Upper lobe of left lung (tissue), 6 donors: ENCODE results near the gene DOCK11. TPM values are rescaled to one million over a fixed set of nuclear protein-coding genes. Genes with fewer than 3 reads are reported as not detected.
A peak's percentile ranks its signal among the peaks of the same experiment; 100 is the strongest.

Source experiments
- ATAC-seq, 2 donors: fragments of 200-7000 bp; cut with Tn5 transposase; one replicate each; pipeline ENCODE4 v1.9.1; 2022; ENCODE audit warnings: mild to moderate bottlenecking in 2 of 2, moderate library complexity in 2 of 2; ENCODE audit not compliant: low FRiP score in 2 of 2
- DNase-seq, 2 donors: peaks; one replicate each; pipeline ENCODE4 v3.0.0-alpha.2; 2019 to 2020
- H3K27ac ChIP-seq, 4 donors: fragments of 200-600 bp; sonication (generic); one replicate each; pipeline ENCODE4 v1.5.1; 2016 to 2019
- H3K27me3 ChIP-seq, 4 donors: fragments of 200-600 bp; sonication (generic); one replicate each; pipeline ENCODE4 v1.5.1; 2017 to 2019
- H3K36me3 ChIP-seq, 4 donors: fragments of 200-600 bp; sonication (generic); one replicate each; pipeline ENCODE4 v1.5.1; 2016 to 2019
- H3K4me1 ChIP-seq, 4 donors: fragments of 200-600 bp; sonication (generic); one replicate each; pipeline ENCODE4 v1.5.1; 2018 to 2019
- H3K4me3 ChIP-seq, 4 donors: fragments of 200-600 bp; sonication (generic); one replicate each; pipeline ENCODE4 v1.5.1; 2017 to 2019; ENCODE audit warnings: mild to moderate bottlenecking in 2 of 4, moderate library complexity in 1 of 4
- H3K9me3 ChIP-seq, 4 donors: fragments of 200-600 bp; sonication (generic); one replicate each; pipeline ENCODE4 v1.5.1; 2018 to 2019
- CTCF ChIP-seq, 6 experiments: fragments of 450-650 bp in 4 of 6; fragments of 200-600 bp in 2 of 6; sonication (generic) in 2 of 6; IDR thresholded peaks; one replicate each; pipeline ENCODE4 v1.5.1; 2016 to 2019; ENCODE audit warnings: antibody characterized with exemption in 6 of 6
- EP300 ChIP-seq, 4 donors: sonication (generic); formaldehyde crosslinking; IDR thresholded peaks; one replicate each; pipeline ENCODE4 v1.5.1; 2017; ENCODE audit warnings: antibody characterized with exemption in 4 of 4, control low read depth in 2 of 4
- POLR2A ChIP-seq, 4 donors: fragments of 450-650 bp; IDR thresholded peaks; one replicate each; pipeline ENCODE4 v1.5.1; 2016 to 2017; ENCODE audit warnings: antibody characterized with exemption in 4 of 4, mild to moderate bottlenecking in 2 of 4
- POLR2AphosphoS5 ChIP-seq, 2 donors: sonication (generic); formaldehyde crosslinking; IDR thresholded peaks; one replicate each; pipeline ENCODE4 v1.5.1; 2017; ENCODE audit warnings: antibody characterized with exemption in 2 of 2
- WGBS, 2 donors: methylation state at CpG; one replicate each; pipeline ENCODE4 v1.1.5; 2017 to 2018; 5-methylcytosine and 5-hydroxymethylcytosine counted together
- total RNA-seq, 6 donors: library from RNA; depleted of rRNA in 4 of 6; stranded (reverse); fragments of >200 nt in 4 of 6; gene quantifications; one replicate each; pipeline versions ENCODE4 v1.1.0 to v1.2.1, GENCODE V29; 2016 to 2021
- donor health status: DM: no; HTN: no; CAD: no; lungs with moderate emphysema.
- donor health status: DM: no; HTN: yes; CAD: no; lungs with severe emphysema.

DOCK11 gene
- total RNA-seq, 6 donors from 2014 or later, result 20.6 to 51.6 (median 42.1) TPM

GRCh38 chrX:118717678-118718391, 222.2 kb downstream of the DOCK11 start:
- TF ChIP-seq POLR2AphosphoS5 (IDR thresholded peaks at IDR 0.05) (no peak), EP300 (IDR thresholded peaks at IDR 0.05) (peak in 1 of 4 donors; percentile 6)
- DNase-seq (no peak), ATAC-seq (peak in 1 of 2 donors; percentile 90)
- Histone ChIP-seq H3K27me3 (no peaks in the 10 kb centered on the region), H3K4me1 (no peaks in the 10 kb centered on the region), H3K9me3 (no peaks in the 10 kb centered on the region), H3K36me3 (no peaks in the 10 kb centered on the region), H3K4me3 (no peak overlapping the region), H3K27ac (peak overlapping the region; percentile 48 to 79 (median 74))
- 78 to 79% methylated on average over 13 of the region's 13 CpGs for WGBS, 2 donors

GRCh38 chrX:118718737-118719136, 223.1 kb downstream of the DOCK11 start:
- Histone ChIP-seq H3K9me3 (no peaks in the 10 kb centered on the region), H3K4me1 (no peaks in the 10 kb centered on the region), H3K4me3 (no peak overlapping the region), H3K27ac (peak overlapping the region; percentile 48 to 79 (median 74)), H3K27me3 (no peaks in the 10 kb centered on the region), H3K36me3 (no peaks in the 10 kb centered on the region)
- TF ChIP-seq EP300 (IDR thresholded peaks at IDR 0.05), result no peak
- TF ChIP-seq POLR2AphosphoS5 (IDR thresholded peaks at IDR 0.05), result peak in 1 of 2 donors; percentile 42
- peak; percentile 53 to 83 for ATAC-seq
- DNase-seq, result no peak
- WGBS, 2 donors, result 46 to 69% methylated on average over 1 to 2 of the region's 2 CpGs

- WGBS, 2 donors, result 78 to 90% methylated on average over 2 to 3 of the region's 3 CpGs
These were observed 224.6 kb downstream of the DOCK11 start for GRCh38 chrX:118720058-118720707.

GRCh38 chrX:118723376-118723775, 227.8 kb downstream of the DOCK11 start:
- Histone ChIP-seq H3K4me3 (no peak overlapping the region), H3K36me3 (no peaks in the 10 kb centered on the region), H3K9me3 (no peaks in the 10 kb centered on the region), H3K27ac (no peak overlapping the region), H3K27me3 (no peaks in the 10 kb centered on the region), H3K4me1 (peaks cover 10 to 18% (median 15%) of the 10 kb centered on the region in 4 donors)
- WGBS, 2 donors, result 63 to 65% methylated on average over 3 of the region's 3 CpGs
- TF ChIP-seq POLR2AphosphoS5 (IDR thresholded peaks at IDR 0.05), result no peak
- TF ChIP-seq EP300 (IDR thresholded peaks at IDR 0.05), result no peak
- TF ChIP-seq POLR2A (IDR thresholded peaks at IDR 0.05), result no peak
- no peak for TF ChIP-seq CTCF (IDR thresholded peaks at IDR 0.05)
- ATAC-seq (no peak), DNase-seq (no peak)

More at GRCh38 chrX:118720058-118720707, 224.6 kb downstream of the DOCK11 start:
- Histone ChIP-seq H3K4me3 (no peak overlapping the region), H3K27me3 (no peaks in the 10 kb centered on the region), H3K9me3 (no peaks in the 10 kb centered on the region), H3K36me3 (no peaks in the 10 kb centered on the region), H3K27ac (no peak overlapping the region), H3K4me1 (peaks cover 0 to 7% (median under 1%) of the 10 kb centered on the region in 4 donors)
- ATAC-seq, result no peak
- DNase-seq, result no peak
- TF ChIP-seq POLR2AphosphoS5 (IDR thresholded peaks at IDR 0.05), result no peak
- no peak for TF ChIP-seq CTCF (IDR thresholded peaks at IDR 0.05)
- no peak for TF ChIP-seq POLR2A (IDR thresholded peaks at IDR 0.05)
- TF ChIP-seq EP300 (IDR thresholded peaks at IDR 0.05), result no peak

GRCh38 chrX:118724365-118724764, 228.8 kb downstream of the DOCK11 start:
- Histone ChIP-seq H3K9me3 (no peaks in the 10 kb centered on the region), H3K27me3 (no peaks in the 10 kb centered on the region), H3K27ac (peak overlapping the region in 2 of 4 donors; percentile 40 to 84), H3K4me3 (no peak overlapping the region), H3K4me1 (peaks cover 10 to 18% (median 15%) of the 10 kb centered on the region in 4 donors), H3K36me3 (no peaks in the 10 kb centered on the region)
- ATAC-seq (no peak), DNase-seq (no peak)
- TF ChIP-seq EP300 (IDR thresholded peaks at IDR 0.05) (no peak), POLR2AphosphoS5 (IDR thresholded peaks at IDR 0.05) (no peak), CTCF (IDR thresholded peaks at IDR 0.05) (no peak), POLR2A (IDR thresholded peaks at IDR 0.05) (no peak)
- 84 to 90% methylated on average over 5 of the region's 5 CpGs for WGBS, 2 donors
